GM12872 (cell line): ENCODE measurements around the gene SERPINB8.

ENCODE experiments used
- CTCF ChIP-seq: IDR thresholded peaks from 3 replicates; pipeline ENCODE4 v1.5.1; 2011; ENCODE audit warnings: low read depth, mild to moderate bottlenecking, low read length, moderate library complexity; ENCODE audit not compliant: insufficient read depth

Gene SERPINB8

DNA sequence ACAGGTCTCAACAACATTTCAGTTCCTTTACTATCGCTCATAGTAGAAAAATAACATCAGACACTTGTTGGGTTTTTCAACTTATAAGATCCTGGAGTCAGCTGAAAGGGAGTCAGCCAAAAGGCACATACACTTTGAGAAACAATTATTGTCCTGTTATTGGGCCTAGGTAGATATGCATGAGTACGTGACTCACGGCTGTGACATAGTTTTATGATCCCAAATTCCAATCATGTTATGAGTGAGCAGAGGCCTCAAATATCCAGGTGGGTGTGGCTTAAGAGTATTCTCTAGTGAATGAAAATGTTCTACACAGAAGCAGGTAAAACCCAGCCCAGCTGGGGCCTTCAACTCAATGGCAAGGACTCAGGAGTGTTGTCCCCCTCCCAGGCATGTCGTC, 27.2 kb downstream of the SERPINB8 start:
- TF ChIP-seq CTCF = no peak

- TF ChIP-seq CTCF = no peak
Measured at GRCh38 chr18:63997606-63998005, 27.7 kb downstream of the SERPINB8 start.

GRCh38 chr18:63999871-64000270, 30.0 kb downstream of the SERPINB8 start:
- TF ChIP-seq CTCF = no peak

DNA sequence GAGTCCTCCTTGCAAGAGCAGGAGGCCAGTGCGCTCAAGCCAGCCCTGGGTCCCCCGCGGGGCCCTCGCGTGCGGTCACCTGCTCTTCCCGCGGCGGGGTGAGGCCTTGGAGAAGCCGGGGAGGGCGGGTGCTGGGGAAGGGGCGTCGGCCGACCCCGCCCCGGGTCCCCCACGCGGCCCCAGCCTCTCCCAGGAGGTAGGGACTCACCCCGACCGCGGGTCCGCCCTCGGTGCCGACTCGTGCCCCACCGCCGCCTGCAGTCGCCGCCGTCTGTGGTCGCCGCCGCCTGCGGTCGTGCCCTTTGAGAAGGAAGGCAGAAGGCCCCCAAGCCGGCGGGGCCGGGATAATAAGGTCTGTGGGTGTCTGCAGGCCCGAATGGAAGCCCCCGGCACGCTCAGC, 32.7 kb downstream of the SERPINB8 start:
- TF ChIP-seq CTCF = no peak

- TF ChIP-seq CTCF = no peak
Measured at GRCh38 chr18:64009305-64009704, 39.4 kb downstream of the SERPINB8 start.

GRCh38 chr18:64011513-64011912, 41.6 kb downstream of the SERPINB8 start:
- no peak for TF ChIP-seq CTCF

DNA sequence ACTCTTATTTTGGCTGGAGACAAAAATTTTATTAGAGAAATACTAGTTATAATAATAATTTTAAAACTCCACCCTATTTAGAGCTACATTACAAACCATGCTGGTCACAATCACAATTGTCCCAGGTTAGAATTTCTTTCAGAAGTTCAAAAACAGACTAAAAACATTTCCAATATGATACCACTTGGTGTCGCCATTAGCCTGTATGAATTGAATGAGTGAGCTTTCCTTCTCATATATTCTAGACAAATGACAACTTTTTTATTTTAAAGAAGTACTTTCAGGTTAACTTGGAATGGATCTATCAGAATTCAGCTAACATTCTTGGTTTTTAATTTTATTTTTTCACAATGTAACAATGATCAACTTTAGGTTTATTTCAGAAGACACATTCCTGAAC, 48.0 kb downstream of the SERPINB8 start:
- peak; percentile 40; the same call in 2 of the 3 replicates for TF ChIP-seq CTCF
